Activated effector memory CD4-positive, alpha-beta T cell treated with anti-CD3 and anti-CD28 coated beads, Interleukin-2, amount 50 U/mL, for 16 hours (primary cell): Measurements from ENCODE around the gene COQ9.
"Not testable (repeated sequence)": the region's sequence is repeated elsewhere in the genome, so short reads cannot be mapped to it uniquely, and the experiment has no call there.

ENCODE experiments used
- DNase-seq: peaks from one replicate; pipeline ENCODE4 v3.0.0-alpha.2; 2020

Gene COQ9

GRCh38 chr16:57447186-57447962, at the start of gene COQ9, which contains the start of gene CIAPIN1:
TSS of gene COQ9 (plus strand) at chr16:57447479. CDS start at chr16:57447506, 27 bp downstream.
TSS of gene CIAPIN1 (minus strand) at chr16:57447385. CDS start at chr16:57440928, 6,457 bp downstream.
- DNase-seq, result peak; percentile 97

- not testable (repeated sequence) for DNase-seq
Observed at GRCh38 chr16:57397493-57397892, 49.8 kb upstream of the COQ9 start.

GRCh38 chr16:57401943-57402640, 45.2 kb upstream of the COQ9 start:
- no peak for DNase-seq

- no peak for DNase-seq
Observed at GRCh38 chr16:57403965-57404817, 43.1 kb upstream of the COQ9 start, which contains the start of gene CCL17. TSS of gene CCL17 (plus strand) at chr16:57404767. CDS start at chr16:57413933, 9,166 bp downstream.

GRCh38 chr16:57405097-57405496, 42.2 kb upstream of the COQ9 start:
- no peak for DNase-seq

GRCh38 chr16:57406881-57407280, 40.4 kb upstream of the COQ9 start:
- no peak for DNase-seq

GRCh38 chr16:57407521-57408353, 39.5 kb upstream of the COQ9 start:
- no peak for DNase-seq

- no peak for DNase-seq
Observed at GRCh38 chr16:57409065-57409464, 38.2 kb upstream of the COQ9 start.

GRCh38 chr16:57409870-57410587, 37.2 kb upstream of the COQ9 start:
- no peak for DNase-seq

- DNase-seq, result no peak
Observed at GRCh38 chr16:57411362-57411976, 35.8 kb upstream of the COQ9 start.

- DNase-seq, result no peak
Observed at GRCh38 chr16:57412584-57412983, 34.7 kb upstream of the COQ9 start.

- no peak for DNase-seq
Observed at GRCh38 chr16:57413301-57413730, 34.0 kb upstream of the COQ9 start.

- no peak for DNase-seq
Observed at GRCh38 chr16:57413733-57414132, 33.5 kb upstream of the COQ9 start.

- no peak for DNase-seq
Observed at GRCh38 chr16:57416084-57416483, 31.2 kb upstream of the COQ9 start.

- DNase-seq, result no peak
Observed at GRCh38 chr16:57419506-57419905, 27.8 kb upstream of the COQ9 start.

- no peak for DNase-seq
Observed at GRCh38 chr16:57422026-57422944, 25.0 kb upstream of the COQ9 start.

- DNase-seq, result no peak
Observed at GRCh38 chr16:57423152-57423551, 24.1 kb upstream of the COQ9 start.

GRCh38 chr16:57424583-57424982, 22.7 kb upstream of the COQ9 start:
- DNase-seq, result no peak

GRCh38 chr16:57426356-57426755, 20.9 kb upstream of the COQ9 start:
- no peak for DNase-seq

- DNase-seq, result no peak
Observed at GRCh38 chr16:57427307-57427706, 20.0 kb upstream of the COQ9 start.
